Head of caudate nucleus (tissue), 42 donors: ENCODE measurements around the gene CX3CR1.
"Not testable (repeated sequence)": the region's sequence is repeated elsewhere in the genome, so short reads cannot be mapped to it uniquely, and the experiment has no call there.

Experiments
- DNase-seq, 42 donors: peaks; one replicate each; pipeline versions ENCODE4 v3.0.0 to v3.0.0-alpha.2; 2020 to 2021; ENCODE audit warnings: mixed read lengths in 7 of 42
- intact Hi-C: fragments of 100-400 bp; cut with DNase I; formaldehyde crosslinking; loops from one replicate; pipeline ENCODE4 v1.15.0; 2022

CX3CR1 gene, protein sequence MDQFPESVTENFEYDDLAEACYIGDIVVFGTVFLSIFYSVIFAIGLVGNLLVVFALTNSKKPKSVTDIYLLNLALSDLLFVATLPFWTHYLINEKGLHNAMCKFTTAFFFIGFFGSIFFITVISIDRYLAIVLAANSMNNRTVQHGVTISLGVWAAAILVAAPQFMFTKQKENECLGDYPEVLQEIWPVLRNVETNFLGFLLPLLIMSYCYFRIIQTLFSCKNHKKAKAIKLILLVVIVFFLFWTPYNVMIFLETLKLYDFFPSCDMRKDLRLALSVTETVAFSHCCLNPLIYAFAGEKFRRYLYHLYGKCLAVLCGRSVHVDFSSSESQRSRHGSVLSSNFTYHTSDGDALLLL

DNA sequence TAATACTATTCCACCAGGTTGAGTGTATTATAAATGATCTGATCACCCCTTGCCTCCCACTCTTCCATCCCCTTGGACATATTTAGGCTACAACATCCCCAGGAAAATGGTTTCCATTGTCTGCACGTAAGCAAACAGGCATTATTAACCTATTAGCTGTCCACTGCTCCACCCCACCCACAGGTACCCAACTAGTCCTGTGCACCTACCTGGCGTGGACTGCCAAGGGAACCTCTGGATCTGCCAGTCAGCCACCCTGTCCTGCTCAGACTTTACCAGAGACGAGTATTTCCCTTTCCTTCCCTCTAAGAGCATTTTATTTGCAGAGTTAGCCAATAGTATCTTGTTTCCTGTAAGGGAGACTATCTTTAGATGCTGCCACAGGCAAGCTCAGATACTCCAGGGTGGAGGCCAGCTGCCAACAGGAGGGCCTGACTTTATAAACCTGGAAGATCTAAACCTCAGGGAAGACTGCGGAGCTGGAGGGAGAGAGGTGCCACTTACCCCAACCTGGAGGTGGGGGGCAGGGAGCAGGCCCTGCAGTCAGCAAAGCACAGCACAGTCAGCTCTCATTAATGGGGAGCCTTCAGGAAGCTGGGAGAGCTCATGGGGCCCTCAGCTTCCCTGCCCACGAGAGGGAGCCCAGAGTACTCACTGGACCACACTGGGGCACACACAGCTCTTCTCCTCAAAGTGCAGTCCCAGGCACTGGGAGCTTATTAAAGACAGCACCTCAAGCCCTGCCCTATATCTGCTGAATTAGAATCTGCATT lies at the start of gene CX3CR1:
TSS of gene CX3CR1 (minus strand) at position 292 of the 773 bp plus-strand sequence. CDS start 13,527 bp downstream, outside the sequence.
- intact Hi-C loops, result loop anchor here (10.0 kb wide), 1 partner anchor 155 kb away; no protein-coding TSS in a partner anchor
- DNase-seq, result peak in 3 of 42 donors; percentile 13 to 38 (median 13)

DNA sequence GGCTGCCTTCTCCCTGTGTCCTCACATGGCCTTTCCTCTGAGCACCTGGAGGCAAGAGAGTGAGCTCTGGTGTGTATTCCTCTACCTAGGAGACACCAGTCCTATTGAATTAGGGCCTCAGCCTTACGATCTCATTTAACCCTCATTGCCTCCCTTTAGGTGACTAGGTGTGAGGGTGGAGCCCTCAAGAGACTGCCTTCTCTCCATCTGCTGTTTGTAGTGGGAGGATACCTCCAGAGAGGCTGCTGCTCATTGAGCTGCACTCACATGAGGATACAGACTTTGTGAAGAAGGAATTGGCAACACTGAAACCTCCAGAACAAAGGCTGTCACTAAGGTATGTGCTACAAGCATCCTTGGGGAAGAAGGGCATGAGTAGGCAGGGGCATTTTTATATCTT lies 49.7 kb upstream of the CX3CR1 start, which contains the start of gene CCR8:
TSS of gene CCR8 (plus strand) at position 217 of the 400 bp plus-strand sequence. CDS start 2,623 bp downstream, outside the sequence.
- DNase-seq, result no peak
- intact Hi-C loops, result no loop called here

DNA sequence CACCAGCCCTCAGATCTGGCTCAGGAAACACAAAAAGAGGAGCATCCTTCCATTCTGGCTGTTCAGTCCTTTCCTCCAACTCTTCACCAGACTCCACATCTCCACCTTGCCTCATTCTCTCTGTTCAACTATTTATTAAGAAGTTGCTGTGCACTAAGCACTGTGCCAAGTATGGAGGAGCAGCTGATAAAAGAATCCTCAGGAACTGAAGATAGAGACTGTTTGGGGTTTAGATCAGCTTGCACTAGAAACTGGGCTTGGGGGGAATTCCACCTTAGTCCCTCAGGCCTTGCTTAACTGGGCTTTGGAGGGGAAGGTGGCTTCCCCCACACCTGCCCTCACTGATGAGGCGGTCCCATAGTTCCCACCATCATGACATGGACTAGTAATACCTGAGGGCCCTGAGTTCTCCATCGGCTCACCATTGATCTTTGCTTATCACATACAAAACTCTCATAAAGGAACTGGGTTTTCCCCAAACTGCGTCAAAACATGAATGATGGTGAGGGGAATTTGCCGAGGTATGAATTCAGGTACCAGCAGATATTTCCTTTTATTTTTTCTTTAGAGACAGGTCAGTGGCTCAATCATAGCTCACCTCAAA lies 48.0 kb upstream of the CX3CR1 start:
- no peak for DNase-seq
- intact Hi-C loops, result no loop called here

DNA sequence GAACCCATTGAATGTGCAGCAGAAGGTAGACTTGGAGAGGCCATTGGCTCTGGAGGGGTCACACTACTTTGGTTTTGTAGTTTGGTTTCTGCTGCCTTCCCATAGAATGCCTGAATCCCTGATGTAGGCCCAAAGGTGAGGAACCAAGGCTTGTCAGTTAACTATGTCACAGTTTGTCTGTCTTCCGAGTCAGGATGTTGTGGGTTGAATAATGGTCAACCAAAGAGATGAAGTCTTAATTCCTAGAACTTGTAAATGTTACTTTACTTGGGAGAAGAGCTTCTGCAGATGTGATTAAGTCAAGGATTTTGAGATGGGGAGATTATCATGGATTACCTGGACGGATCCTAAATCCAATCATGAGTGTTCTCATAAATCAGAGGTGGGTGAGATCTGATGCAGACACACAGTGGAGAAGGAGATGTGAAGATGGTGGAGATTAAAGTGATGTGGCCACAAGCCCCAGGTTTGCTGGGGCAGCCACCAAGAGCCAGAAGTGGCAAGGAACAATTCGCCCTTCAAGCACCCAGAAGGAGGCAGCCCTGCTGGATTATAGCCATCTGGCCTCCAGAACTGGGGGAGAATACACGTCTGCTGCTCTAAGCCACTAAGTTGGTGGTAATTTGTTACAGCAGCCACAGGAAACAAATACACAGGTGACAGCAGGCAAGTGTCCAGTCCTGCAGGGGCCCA lies 47.4 kb upstream of the CX3CR1 start:
- intact Hi-C loops, result no loop called here
- DNase-seq, result no peak

DNA sequence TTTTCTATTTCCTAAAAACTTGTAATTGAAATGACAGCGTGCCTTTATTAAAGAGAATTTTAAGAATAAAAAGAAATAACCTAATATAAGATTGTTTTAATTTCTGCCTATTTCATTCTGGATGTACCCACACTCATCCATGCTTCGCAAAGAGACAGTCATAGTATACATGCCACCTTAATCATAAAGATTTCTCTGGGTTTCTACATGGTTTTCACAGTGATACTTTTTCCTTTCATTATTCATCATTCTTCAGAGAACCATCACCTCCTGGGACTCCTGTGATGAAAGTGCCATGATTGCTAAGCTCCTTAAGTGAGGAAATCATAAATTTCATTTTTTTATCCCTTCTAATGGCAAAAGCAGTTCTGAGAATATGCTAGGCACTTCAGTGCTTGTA lies 45.4 kb upstream of the CX3CR1 start:
- intact Hi-C loops, result no loop called here
- no peak for DNase-seq

DNA sequence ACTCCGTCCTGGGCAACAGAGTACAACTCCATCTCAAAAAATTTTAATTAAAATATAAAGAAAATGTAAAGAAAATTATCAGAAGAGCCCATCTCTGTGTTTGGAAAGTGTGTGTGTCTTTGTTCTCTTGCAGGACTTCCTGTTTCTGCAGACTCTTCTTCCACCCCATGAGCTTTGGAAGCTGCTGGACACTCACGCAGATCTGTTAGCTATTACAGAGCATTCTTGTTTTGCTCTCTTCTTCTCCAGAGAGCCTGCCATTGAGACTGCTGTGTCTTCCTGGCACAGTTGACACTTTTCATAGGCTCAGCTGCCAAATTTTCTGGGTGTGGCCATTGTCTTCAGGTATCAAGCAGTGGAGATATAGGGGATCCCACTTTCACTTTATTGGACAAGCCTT lies 43.7 kb upstream of the CX3CR1 start:
- DNase-seq, result no peak
- intact Hi-C loops, result no loop called here

DNA sequence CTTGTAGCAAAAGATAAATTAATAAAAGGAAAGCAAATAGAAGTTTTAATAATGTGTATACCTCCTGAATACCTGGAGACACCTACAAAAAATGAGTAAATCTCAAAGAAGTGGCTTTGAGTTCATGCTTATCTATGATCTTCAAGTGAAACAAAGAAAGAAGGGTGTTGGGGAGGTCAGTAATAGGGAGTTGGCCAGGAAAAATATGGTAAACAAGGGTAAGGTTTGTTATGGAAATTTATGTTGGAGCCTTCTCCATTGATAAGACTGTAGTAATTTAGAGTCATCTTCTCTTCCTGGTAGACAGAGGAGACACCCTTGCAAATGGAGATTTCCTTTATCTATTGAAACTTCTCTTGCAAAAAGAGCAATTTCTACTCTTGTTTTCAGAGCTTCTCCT lies 43.1 kb upstream of the CX3CR1 start:
- DNase-seq, result no peak
- intact Hi-C loops, result no loop called here

DNA sequence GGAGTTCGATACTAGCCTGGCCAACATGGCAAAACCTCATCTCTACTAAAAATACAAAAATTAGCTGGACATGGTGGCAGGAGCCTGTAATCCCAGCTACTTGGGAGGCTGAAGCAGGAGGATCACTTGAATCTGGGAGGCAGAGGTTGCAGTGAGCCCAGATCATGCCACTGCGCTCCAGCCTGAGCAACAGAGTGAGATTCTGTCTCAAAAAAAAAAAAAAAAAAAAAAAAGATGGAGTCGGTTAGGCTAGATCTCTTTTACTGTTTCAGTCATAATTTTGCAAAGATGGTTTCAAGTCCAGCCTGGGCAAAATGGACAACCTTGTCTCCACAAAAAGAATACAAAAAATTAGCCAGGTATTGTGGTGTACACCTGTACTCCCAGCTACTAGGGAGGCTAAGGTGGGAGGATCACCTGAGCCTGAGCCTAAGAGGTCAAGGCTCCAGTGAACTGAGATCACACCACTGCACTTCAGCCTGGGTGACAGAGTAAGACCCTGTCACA lies 42.4 kb upstream of the CX3CR1 start:
- intact Hi-C loops, DNase-seq: not testable (repeated sequence)

DNA sequence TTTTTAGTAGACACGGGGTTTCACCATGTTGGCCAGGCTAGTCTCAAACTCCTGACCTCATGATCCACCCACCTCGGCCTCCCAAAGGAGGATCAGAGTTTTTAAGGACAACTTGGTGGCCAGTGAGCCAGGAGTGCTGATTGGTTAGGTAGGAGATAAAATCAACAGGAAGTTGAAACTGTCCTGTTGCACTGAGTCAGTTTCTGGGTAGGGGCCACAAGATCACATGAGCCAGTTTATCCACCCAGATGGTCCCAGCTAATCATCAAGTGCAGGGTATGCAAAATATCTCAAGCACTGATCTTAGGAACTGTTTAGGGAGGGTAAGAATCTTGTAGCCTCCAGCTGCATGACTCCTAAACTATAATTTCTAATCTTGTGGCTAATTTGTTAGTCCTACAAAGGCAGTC lies 41.7 kb upstream of the CX3CR1 start:
- DNase-seq, intact Hi-C loops: not testable (repeated sequence)

DNA sequence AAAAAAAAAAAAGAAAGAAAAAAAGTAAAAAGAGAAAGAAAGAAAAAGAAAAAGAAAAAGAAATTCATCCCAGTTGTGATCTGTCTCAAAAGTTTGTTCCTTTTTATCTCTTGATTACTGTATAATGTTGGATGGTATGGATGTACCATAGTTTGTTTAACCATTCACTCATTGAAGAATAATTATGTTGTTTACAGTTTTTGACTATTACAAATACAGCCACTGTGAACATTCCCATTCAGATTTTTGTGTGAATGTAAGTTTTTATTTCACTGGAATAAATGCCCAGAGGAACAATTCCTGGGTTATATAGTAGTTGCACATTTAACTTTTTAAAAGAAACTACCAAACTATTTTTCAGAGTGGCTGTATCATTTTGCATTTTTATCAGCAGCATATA lies 39.4 kb upstream of the CX3CR1 start:
- DNase-seq, result no peak
- intact Hi-C loops, result no loop called here

DNA sequence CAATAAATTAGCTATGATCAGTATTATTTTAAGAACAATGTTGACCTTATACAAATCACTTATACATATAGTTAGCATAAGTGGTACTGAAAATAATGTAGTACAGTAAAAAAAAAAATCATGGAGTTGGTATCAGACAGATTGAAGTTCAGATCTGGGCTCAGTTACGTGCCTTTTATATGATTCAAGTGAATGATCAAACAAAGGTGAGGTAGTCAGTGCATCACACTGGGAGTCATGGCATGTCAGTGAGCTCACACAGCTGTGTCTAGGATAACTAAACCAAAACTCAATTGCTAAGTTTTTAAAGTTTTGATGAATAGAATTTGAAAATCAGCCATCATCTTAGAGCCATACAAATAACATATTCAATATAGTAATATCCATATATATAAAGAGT lies 38.5 kb upstream of the CX3CR1 start:
- DNase-seq, result no peak
- intact Hi-C loops, result no loop called here

DNA sequence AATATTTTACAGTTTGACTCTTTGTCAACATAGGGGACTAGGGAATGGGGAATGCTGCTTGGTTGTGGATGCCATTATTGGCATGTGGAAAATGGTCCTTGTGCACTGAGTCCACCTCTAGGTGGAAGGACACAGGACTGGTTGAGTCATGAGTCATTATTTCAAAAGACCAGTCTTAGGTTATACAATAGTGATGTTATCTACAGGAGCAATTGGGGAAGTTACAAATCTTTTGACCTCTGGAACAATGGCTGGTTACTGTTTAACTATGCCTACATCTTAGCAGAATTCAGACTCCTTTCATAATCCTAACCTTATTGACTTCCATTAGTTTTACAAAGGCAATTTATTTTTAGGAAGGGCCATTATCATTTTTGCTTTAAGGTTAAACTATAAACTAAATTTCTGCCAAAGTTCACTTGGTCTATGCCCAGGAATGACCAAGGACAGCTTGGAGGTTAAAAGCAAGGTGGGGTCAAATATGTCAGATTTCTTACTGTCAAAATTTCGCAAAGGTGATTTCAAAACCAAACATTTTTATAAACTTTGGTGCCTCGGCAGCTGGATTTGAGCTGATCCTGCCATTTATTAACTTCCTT lies 37.8 kb upstream of the CX3CR1 start:
- intact Hi-C loops, result no loop called here
- no peak for DNase-seq

DNA sequence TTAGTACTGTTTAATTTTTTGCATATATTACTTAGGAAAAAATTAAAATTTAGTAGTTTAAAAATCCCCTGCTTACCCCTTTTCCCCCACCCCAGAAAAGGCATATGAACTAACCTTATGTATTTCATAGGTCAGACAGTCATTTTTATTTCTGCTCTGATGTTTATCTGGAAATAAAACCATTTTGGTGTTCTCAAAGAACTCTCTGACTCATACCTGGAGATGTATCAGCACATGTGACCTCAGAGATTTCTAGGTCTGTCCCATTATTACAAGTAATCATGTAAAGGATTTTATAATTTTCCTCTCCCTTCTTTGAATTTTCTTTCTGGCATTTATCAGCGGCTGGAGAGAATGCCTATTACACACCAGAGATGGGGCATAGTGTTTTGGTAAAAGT lies 35.6 kb upstream of the CX3CR1 start:
- DNase-seq, result no peak
- intact Hi-C loops, result no loop called here

DNA sequence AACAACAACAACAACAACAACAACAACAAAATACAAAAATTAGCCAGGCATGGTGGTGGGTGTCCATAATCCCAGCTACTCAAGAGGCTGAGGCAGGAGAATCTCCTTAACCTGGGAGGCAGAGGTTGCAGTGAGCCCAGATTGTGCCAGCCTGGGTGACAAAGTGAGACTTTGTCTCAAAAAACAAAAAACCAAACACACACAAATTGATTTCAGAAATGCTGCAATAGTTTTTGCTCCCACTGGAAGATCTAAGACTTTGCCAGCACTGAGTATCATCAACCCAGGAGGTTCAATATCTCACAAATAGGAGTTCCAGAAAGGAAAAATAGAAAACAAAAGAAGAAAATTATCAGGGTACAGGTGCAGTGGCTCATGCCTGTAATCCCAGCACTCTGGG lies 33.5 kb upstream of the CX3CR1 start:
- no peak for DNase-seq
- intact Hi-C loops, result no loop called here

DNA sequence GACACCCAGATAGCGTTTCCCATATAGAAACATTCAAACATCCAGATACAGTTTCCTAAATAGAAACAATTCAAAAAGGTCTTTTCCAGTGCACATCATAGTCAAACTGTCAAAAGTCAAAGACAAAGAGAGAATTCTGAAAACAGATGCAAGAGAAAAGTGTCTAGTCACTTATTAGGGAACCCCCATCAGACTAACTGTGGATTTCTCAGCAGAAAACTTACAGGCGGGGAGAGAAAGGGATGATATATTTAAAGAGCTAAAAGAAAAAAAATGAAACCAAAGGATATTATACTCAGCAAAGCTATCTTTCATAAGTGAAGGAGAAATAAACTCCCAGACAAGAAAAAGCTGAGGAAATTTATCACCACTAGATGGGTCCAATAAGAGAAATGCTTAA lies 22.3 kb upstream of the CX3CR1 start:
- DNase-seq, result no peak
- intact Hi-C loops, result no loop called here

DNA sequence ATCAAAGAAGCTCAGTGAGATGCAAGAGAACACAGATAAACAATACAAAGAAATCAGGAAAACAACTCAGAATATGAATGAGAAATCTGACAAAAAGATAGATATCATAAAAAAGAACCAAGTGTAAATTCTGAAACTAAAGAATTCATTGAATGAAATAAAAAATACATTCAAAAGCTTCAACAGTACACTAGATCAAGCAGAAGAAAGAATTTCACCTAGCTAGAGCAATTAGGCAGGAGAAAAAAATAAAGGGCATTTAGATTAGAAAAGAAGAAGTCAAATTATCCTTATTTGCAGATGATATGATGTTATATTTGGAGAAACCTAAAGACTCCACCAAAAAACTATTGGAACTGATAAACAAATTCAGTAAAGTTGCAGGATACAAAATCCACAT lies 19.4 kb upstream of the CX3CR1 start:
- DNase-seq, result no peak
- intact Hi-C loops, result no loop called here

DNA sequence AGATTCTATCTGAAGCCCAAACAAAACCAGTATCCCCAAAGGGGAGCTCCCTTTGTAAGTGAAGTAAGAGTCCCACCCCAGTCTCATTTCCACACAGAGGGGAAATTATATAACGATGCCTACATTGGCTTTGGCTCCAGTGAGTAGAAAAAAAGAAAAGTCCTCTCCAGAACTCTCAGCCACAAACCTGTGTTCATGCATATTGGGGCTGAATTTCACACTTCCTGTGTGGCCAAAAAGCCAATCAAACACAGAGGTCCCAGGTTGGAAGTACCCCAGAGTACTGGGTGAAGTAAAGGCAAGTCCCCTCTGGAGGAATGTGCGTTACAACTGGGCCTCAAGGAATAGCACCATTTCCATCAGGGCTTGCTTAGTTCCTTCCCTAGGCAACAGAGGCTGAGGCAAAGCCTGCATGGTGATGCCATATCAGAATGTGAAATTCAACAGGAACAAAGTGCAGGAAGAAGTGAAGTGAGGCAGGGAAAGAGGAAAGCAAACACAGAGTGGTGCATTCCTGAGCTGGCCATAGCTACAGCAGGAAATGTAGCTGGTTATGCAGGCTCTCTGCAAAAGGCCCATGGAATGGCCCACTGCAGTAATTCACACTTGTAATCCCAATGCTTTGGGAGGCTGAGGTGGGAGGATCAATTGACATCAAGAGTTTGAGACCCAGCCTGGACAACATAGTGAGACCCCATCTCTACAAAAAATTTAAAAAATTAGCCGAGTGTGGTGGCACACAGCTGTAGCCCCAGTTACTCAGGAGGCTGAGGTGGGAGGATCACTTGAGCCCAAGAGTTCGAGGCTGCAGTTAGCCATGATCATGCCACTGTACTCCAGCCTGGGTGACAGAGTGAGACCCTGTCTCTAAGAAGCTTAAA lies 16.6 kb upstream of the CX3CR1 start:
- DNase-seq, result no peak
- intact Hi-C loops, result no loop called here
